ENCODE results near the gene ZNF783. TPM values are rescaled to one million over a fixed set of nuclear protein-coding genes. Genes with fewer than 3 reads are reported as not detected.

ZNF783 gene
- total and polyA plus RNA-seq, 7 experiments from 2014 or later = 6.2 to 49.2 (median 30.5) TPM

DNA sequence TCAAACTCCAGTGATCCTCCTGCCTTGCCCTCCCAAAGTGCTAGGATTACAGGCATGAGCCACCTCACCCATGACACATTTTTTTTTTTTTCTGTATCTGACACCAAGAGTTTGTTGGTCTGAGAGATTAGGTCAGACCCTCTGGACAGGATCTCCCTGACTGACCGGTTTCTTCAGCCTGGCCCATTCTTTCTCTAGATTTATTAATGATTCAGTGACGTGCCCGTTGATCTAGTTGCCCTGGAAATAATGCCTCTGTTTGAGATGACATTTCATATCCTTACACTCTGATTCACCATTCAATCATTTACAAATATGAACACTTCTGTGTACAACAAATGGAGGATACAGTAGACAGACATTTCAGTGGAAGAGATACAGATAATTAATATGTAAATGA lies 23.9 kb upstream of the ZNF783 start:
- Mint-ChIP-seq H3K36me3 (peaks cover 4 to 9% (median 5%) of the 10 kb centered on the region in 5 donors), H3K4me3 (peak overlapping the region; percentile 3 to 93 (median 61)), H3K27ac (peak overlapping the region in 4 of 9 donors; percentile 32 to 70 (median 54)), H3K4me1 (peaks cover 21 to 39% (median 30%) of the 10 kb centered on the region in 7 donors), H3K9me3 (peaks cover 0 to 5% (median 0%) of the 10 kb centered on the region in 11 donors), H3K27me3 (peaks cover 0 to 12% (median 5%) of the 10 kb centered on the region in 5 donors)
- ChIA-PET POLR2A (no interaction called here), CTCF (no interaction called here)
- Histone ChIP-seq H3K27me3 (ENCODE audit: control insufficient read depth in 2 of 2, insufficient read depth in 2 of 2, low read length in 2 of 2) (no peaks in the 10 kb centered on the region), H3K4me1 (ENCODE audit: control insufficient read depth in 2 of 2, insufficient read depth in 2 of 2, low read length in 2 of 2) (peaks cover 14 to 16% of the 10 kb centered on the region in 2 donors), H3K27ac (ENCODE audit: low read depth, low read length) (no peak overlapping the region), H3K4me3 (ENCODE audit: low read length) (no peak overlapping the region), H3K36me3 (ENCODE audit: control insufficient read depth in 2 of 3, insufficient read depth in 3 of 3, low read length in 3 of 3) (peaks cover 0 to 6% (median 0%) of the 10 kb centered on the region in 3 experiments), H3K9me3 (ENCODE audit: control insufficient read depth in 2 of 3, low read length in 3 of 3) (no peaks in the 10 kb centered on the region)
- no peak for ATAC-seq
- no peak for DNase-seq
- intact Hi-C loops (cut with micrococcal nuclease) = loop anchor here in 1 of 2 donors (2.0 to 5.0 kb wide), 2 partner anchors 41 to 185 kb away; partner anchors contain the start of gene ZNF282

DNA sequence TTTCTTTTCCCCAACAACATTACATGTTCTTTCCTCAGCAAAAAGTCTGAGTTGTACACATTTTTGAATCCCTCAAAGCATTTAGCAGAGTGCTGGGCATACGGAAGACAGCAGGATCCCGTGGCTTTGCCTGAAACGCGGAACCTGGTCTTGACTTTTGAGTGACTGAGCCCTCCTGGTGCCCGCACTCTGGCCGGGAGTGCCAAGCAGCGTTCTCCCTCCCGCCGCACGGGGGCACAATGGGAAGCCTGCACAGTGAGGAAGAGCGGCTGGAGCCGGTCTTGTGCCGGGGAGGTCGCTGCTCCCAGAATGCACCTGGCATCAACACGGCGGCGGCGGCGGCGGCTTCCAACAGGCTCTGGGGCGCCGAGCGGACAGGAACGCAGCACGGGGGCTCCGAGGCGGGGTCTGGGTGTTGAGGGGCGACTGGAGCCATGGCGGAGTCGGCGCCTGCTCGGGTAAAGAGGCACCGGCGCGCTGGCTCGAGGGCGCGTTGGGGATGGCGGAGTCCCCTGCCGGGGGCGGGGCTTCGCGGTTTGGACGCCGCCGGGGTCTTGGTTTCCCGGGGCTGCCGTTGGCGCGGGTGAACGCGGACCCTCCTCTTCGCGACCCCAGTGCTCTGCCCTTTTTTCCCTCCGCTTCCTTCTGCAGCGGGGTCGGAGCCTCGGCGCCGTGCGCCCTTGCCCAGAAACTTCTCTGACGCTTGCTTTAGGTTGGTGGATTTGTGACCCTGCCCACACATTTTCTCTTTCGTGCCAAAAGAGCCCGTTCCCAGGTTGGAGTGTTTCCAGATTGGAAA lies 22.5 kb upstream of the ZNF783 start, which contains the start of gene ZNF212:
Gene ZNF212, plus strand, starts transcription at position 307 of the 799 bp plus-strand sequence. Its CDS starts 128 bp downstream, at position 435.
- Histone ChIP-seq H3K9me3 (ENCODE audit: control insufficient read depth in 2 of 3, low read length in 3 of 3) (no peaks in the 10 kb centered on the region), H3K27ac (ENCODE audit: low read depth, low read length) (peak within 1 kb of the TSS; percentile 76), H3K36me3 (ENCODE audit: control insufficient read depth in 2 of 3, insufficient read depth in 3 of 3, low read length in 3 of 3) (peaks cover 0 to 6% (median 0%) of the 10 kb centered on the region in 3 experiments), H3K4me3 (ENCODE audit: low read length) (peak within 1 kb of the TSS; percentile 90), H3K4me1 (ENCODE audit: control insufficient read depth in 2 of 2, insufficient read depth in 2 of 2, low read length in 2 of 2) (peaks cover 14 to 16% of the 10 kb centered on the region in 2 donors), H3K27me3 (ENCODE audit: control insufficient read depth in 2 of 2, insufficient read depth in 2 of 2, low read length in 2 of 2) (no peaks in the 10 kb centered on the region)
- H3K36me3 Mint-ChIP-seq = peaks cover 4 to 9% (median 5%) of the 10 kb centered on the region in 5 donors
- ATAC-seq (peak; percentile 100), DNase-seq (peak; percentile 75 to 89 (median 84))
- peaks cover 0 to 5% (median 0%) of the 10 kb centered on the region in 11 donors for H3K9me3 Mint-ChIP-seq
- peaks cover 23 to 43% (median 33%) of the 10 kb centered on the region in 7 donors for H3K4me1 Mint-ChIP-seq
- peaks cover 0 to 6% (median 0%) of the 10 kb centered on the region in 5 donors for H3K27me3 Mint-ChIP-seq
- POLR2A ChIA-PET = interaction anchor here (0.5 to 2.0 kb wide), 4 partner anchors 19 to 260 kb away, joined by 3 to 9 read pairs (median 4); partner anchors contain the start of gene ZNF783
- intact Hi-C loops (cut with micrococcal nuclease) = loop anchor here (1.0 to 5.0 kb wide), 14 partner anchors 23 to 503 kb away; partner anchors contain the start of genes ZNF282 (in 2 of the 2), ZNF746 (in 2 of the 2), ZNF783 (in 2 of the 2) and PDIA4 (in 1 of the 2)
- CTCF ChIA-PET = no interaction called here
- peak within 1 kb of the TSS; percentile 85 to 95 (median 92) for H3K4me3 Mint-ChIP-seq
- H3K27ac Mint-ChIP-seq = peak within 1 kb of the TSS; percentile 71 to 89 (median 87)

DNA sequence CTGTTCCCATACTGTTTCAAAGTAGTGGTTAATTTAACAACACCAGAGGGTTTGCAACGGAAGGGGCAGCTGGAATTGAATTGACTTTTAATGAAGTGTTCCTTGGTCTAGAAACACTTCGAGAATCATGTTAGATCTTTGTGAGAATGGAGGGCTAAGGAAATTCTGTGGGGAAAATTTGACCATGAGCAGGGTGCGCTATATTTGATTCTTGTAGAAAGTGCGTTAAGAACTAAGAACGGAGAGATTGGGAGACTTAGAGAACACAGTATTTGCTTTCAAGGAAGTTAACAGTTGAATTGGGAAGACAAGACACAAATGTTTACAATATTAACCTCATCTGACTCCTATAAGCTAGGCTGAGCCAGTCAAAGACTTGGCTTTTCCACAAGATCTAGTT lies 21.4 kb upstream of the ZNF783 start:
- peak overlapping the region; percentile 90 for H3K4me3 ChIP-seq (ENCODE audit: low read length)

DNA sequence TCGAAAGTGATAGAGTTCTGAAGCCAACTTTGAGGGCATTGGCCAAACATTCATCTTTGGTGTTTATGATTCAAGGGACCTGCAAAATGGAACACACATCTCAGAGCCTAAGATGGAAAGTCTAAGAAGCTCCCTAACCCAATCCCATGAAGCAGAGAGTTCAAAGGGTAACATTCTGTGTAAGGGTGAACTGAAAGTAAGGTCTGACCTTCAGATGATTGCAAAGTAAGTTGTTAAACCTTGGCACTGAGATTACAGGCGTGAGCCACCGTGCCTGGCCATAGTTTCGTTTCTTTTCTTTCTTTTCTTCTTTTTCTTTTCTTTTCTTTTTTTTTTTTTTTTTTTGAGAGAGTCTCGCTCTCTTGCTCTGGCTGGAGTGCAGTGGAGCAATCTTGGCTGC lies 20.3 kb upstream of the ZNF783 start:
- Histone ChIP-seq H3K36me3 (ENCODE audit: control insufficient read depth in 2 of 3, insufficient read depth in 3 of 3, low read length in 3 of 3) (peaks cover 0 to 6% (median 0%) of the 10 kb centered on the region in 3 experiments), H3K27ac (ENCODE audit: low read depth, low read length) (no peak overlapping the region), H3K9me3 (ENCODE audit: control insufficient read depth in 2 of 3, low read length in 3 of 3) (no peaks in the 10 kb centered on the region), H3K27me3 (ENCODE audit: control insufficient read depth in 2 of 2, insufficient read depth in 2 of 2, low read length in 2 of 2) (no peaks in the 10 kb centered on the region), H3K4me3 (ENCODE audit: low read length) (no peak overlapping the region), H3K4me1 (ENCODE audit: control insufficient read depth in 2 of 2, insufficient read depth in 2 of 2, low read length in 2 of 2) (peaks cover 14 to 16% of the 10 kb centered on the region in 2 donors)
- no peak for ATAC-seq
- Mint-ChIP-seq H3K9me3 (peaks cover 0 to 5% (median 0%) of the 10 kb centered on the region in 11 donors), H3K27me3 (peaks cover 0 to 3% (median 0%) of the 10 kb centered on the region in 5 donors), H3K36me3 (peaks cover 4 to 11% (median 5%) of the 10 kb centered on the region in 5 donors), H3K4me3 (peak overlapping the region in 9 of 10 donors; percentile 14 to 95 (median 38)), H3K27ac (no peak overlapping the region), H3K4me1 (peaks cover 29 to 57% (median 47%) of the 10 kb centered on the region in 7 donors)
- ChIA-PET POLR2A (interaction anchor here (0.9 kb wide), 1 partner anchor 379 kb away, joined by 3 read pairs; no protein-coding TSS in a partner anchor), CTCF (interaction anchor here (0.6 to 1.3 kb wide), 2 partner anchors 43 to 218 kb away, joined by 3 to 8 read pairs; no protein-coding TSS in a partner anchor)
- DNase-seq = no peak
- intact Hi-C loops (cut with micrococcal nuclease) = no loop called here

More for the DNA sequence above, 21.4 kb upstream of the ZNF783 start:
- no peak for DNase-seq
- H3K4me1 ChIP-seq (ENCODE audit: control insufficient read depth in 2 of 2, insufficient read depth in 2 of 2, low read length in 2 of 2) = peaks cover 14 to 16% of the 10 kb centered on the region in 2 donors
- no peak for ATAC-seq
- peaks cover 0 to 6% (median 0%) of the 10 kb centered on the region in 3 experiments for H3K36me3 ChIP-seq (ENCODE audit: control insufficient read depth in 2 of 3, insufficient read depth in 3 of 3, low read length in 3 of 3)
- H3K27ac ChIP-seq (ENCODE audit: low read depth, low read length) = peak overlapping the region; percentile 76
- Mint-ChIP-seq H3K4me3 (peak overlapping the region; percentile 85 to 95 (median 92)), H3K27ac (peak overlapping the region; percentile 69 to 89 (median 86)), H3K36me3 (peaks cover 4 to 9% (median 5%) of the 10 kb centered on the region in 5 donors), H3K9me3 (peaks cover 0 to 5% (median 0%) of the 10 kb centered on the region in 11 donors), H3K4me1 (peaks cover 24 to 51% (median 41%) of the 10 kb centered on the region in 7 donors), H3K27me3 (peaks cover 0 to 6% (median 0%) of the 10 kb centered on the region in 5 donors)
- no peaks in the 10 kb centered on the region for H3K27me3 ChIP-seq (ENCODE audit: control insufficient read depth in 2 of 2, insufficient read depth in 2 of 2, low read length in 2 of 2)
- ChIA-PET CTCF (interaction anchor here (1.2 to 1.3 kb wide), 2 partner anchors 44 to 93 kb away, joined by 4 to 8 read pairs; partner anchors contain the start of gene ZNF398), POLR2A (interaction anchor here (0.5 to 2.0 kb wide), 6 partner anchors 18 to 1820 kb away, joined by 3 to 9 read pairs (median 4); partner anchors contain the start of gene ZNF783)
- intact Hi-C loops (cut with micrococcal nuclease) = no loop called here
- H3K9me3 ChIP-seq (ENCODE audit: control insufficient read depth in 2 of 3, low read length in 3 of 3) = no peaks in the 10 kb centered on the region

DNA sequence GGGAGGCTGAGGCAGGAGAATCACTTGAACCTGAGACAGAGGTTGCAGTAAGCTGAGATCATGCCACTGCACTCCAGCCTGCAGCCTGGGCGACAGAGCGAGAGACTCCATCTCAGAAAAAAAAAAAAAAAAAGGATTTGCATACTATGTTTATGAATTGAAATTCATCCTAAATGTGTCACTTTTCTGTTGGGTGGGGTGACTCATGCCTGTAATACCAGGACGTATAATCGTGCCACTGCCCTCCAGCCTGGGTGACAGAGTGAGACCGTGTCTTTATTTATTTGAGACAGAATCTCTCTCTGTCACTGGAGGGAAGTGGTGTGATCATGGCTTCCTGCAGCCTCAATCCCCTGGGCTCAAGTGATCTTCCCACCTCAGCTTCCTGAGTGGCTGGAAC lies 16.8 kb upstream of the ZNF783 start:
- H3K9me3 Mint-ChIP-seq = peaks cover 0 to 5% (median 0%) of the 10 kb centered on the region in 11 donors
- H3K4me1 Mint-ChIP-seq = peaks cover 28 to 64% (median 55%) of the 10 kb centered on the region in 7 donors
- H3K4me3 Mint-ChIP-seq = peak overlapping the region in 1 of 10 donors; percentile 22
- intact Hi-C loops (cut with micrococcal nuclease) = no loop called here
- DNase-seq (peak in 1 of 9 donors; percentile 36), ATAC-seq (no peak)
- H3K9me3 ChIP-seq (ENCODE audit: control insufficient read depth in 2 of 3, low read length in 3 of 3) = no peaks in the 10 kb centered on the region
- no peak overlapping the region for H3K4me3 ChIP-seq (ENCODE audit: low read length)
- peaks cover 4 to 18% (median 7%) of the 10 kb centered on the region in 5 donors for H3K36me3 Mint-ChIP-seq
- H3K27ac ChIP-seq (ENCODE audit: low read depth, low read length) = no peak overlapping the region
- peaks cover 0 to 5% (median 4%) of the 10 kb centered on the region in 3 experiments for H3K36me3 ChIP-seq (ENCODE audit: control insufficient read depth in 2 of 3, insufficient read depth in 3 of 3, low read length in 3 of 3)
- no peaks in the 10 kb centered on the region for H3K27me3 Mint-ChIP-seq
- peaks cover 8 to 15% of the 10 kb centered on the region in 2 donors for H3K4me1 ChIP-seq (ENCODE audit: control insufficient read depth in 2 of 2, insufficient read depth in 2 of 2, low read length in 2 of 2)
- H3K27me3 ChIP-seq (ENCODE audit: control insufficient read depth in 2 of 2, insufficient read depth in 2 of 2, low read length in 2 of 2) = no peaks in the 10 kb centered on the region
- H3K27ac Mint-ChIP-seq = peak overlapping the region in 4 of 9 donors; percentile 55 to 69 (median 56)
- CTCF ChIA-PET = no interaction called here
- POLR2A ChIA-PET = no interaction called here

DNA sequence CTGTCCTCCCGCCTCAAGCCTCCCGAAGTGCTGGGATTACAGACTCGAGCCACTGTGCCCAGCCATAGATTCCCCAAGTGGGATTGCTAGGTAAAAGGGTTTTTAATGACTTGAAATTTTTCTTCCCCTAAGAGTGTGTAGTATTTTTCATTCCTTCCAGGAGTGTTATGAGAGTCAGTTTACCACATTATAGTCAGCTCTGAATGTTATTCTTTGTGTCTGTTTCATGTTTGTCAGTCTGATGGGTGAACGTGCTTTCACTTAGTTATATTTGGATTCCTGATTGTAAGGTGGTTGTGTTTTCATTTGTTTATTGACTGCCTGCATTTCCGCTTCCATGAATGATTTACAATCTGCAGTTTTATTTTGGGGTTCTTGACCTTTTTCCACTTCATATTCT lies 16.3 kb upstream of the ZNF783 start:
- Histone ChIP-seq H3K4me3 (ENCODE audit: low read length) (no peak overlapping the region), H3K27me3 (ENCODE audit: control insufficient read depth in 2 of 2, insufficient read depth in 2 of 2, low read length in 2 of 2) (no peaks in the 10 kb centered on the region), H3K27ac (ENCODE audit: low read depth, low read length) (no peak overlapping the region), H3K4me1 (ENCODE audit: control insufficient read depth in 2 of 2, insufficient read depth in 2 of 2, low read length in 2 of 2) (peaks cover 3 to 10% of the 10 kb centered on the region in 2 donors), H3K9me3 (ENCODE audit: control insufficient read depth in 2 of 3, low read length in 3 of 3) (no peaks in the 10 kb centered on the region), H3K36me3 (ENCODE audit: control insufficient read depth in 2 of 3, insufficient read depth in 3 of 3, low read length in 3 of 3) (peaks cover 0 to 9% (median 5%) of the 10 kb centered on the region in 3 experiments)
- Mint-ChIP-seq H3K4me1 (peaks cover 24 to 59% (median 50%) of the 10 kb centered on the region in 7 donors), H3K36me3 (peaks cover 4 to 20% (median 8%) of the 10 kb centered on the region in 5 donors), H3K27ac (peak overlapping the region in 5 of 9 donors; percentile 13 to 79 (median 55)), H3K27me3 (no peaks in the 10 kb centered on the region), H3K4me3 (peak overlapping the region in 1 of 10 donors; percentile 22), H3K9me3 (peaks cover 0 to 5% (median 0%) of the 10 kb centered on the region in 11 donors)
- intact Hi-C loops (cut with micrococcal nuclease) = no loop called here
- ATAC-seq (no peak), DNase-seq (no peak)
- POLR2A ChIA-PET = interaction anchor here (0.6 kb wide), 1 partner anchor 176 kb away, joined by 3 read pairs; no protein-coding TSS in a partner anchor
- CTCF ChIA-PET = no interaction called here

Measured in naive thymus-derived CD4-positive, alpha-beta T cell (primary cell).